HG02678 (cell line): ENCODE measurements around the gene CCDC177.

Experiments used
- ATAC-seq: cut with Tn5 transposase; IDR thresholded peaks from one replicate; pipeline ENCODE4 v1.9.1; 2021; ENCODE audit warnings: mild to moderate bottlenecking, moderate library complexity; ENCODE audit not compliant: unreplicated experiment

CCDC177 gene

GRCh38 chr14:69574263-69574953 is at the start of gene CCDC177:
Gene CCDC177, minus strand, starts transcription at chr14:69574871. Its CDS starts 1,249 bp downstream, at chr14:69573622.
- no peak for ATAC-seq

DNA sequence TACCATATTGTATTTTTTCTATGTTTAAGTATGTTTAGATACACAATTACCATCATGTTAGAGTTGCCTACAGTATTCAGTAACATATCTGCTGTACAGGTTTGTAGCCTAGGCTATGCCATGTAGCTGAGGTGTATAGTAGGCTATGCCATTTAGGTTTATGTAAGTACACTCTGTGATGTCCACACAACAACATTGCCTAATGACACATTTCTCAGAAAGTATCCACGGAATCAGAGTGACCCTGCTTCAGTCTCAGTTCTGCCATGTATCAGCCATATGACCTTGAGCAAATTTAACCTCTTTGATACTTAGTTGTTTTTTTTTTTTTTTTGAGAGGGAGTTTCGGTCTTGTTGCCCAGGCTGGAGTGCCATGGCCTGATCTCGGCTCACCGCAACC is 49.5 kb upstream of the CCDC177 start:
- ATAC-seq: no peak

DNA sequence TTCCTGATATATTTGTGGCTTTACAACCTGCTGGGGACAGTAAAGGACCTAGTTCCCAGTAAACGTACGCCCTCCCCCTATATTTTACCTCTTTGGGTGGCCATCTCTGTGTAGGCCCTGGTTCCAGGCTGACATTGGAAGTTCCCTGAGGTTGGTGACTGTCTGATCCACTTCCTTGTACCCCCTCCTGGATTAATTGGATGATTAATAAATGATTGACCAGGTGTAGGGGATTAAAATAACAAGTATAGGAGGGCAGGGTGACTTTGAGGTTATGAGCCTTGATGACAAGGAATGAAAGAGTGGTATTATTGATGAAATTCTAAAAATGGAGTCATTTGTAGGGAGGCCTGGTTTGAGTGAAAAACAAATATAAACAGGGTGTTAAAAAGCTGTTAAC is 46.3 kb upstream of the CCDC177 start:
- ATAC-seq: no peak

- ATAC-seq: no peak
Observed at GRCh38 chr14:69620211-69620611, 45.5 kb upstream of the CCDC177 start.

DNA sequence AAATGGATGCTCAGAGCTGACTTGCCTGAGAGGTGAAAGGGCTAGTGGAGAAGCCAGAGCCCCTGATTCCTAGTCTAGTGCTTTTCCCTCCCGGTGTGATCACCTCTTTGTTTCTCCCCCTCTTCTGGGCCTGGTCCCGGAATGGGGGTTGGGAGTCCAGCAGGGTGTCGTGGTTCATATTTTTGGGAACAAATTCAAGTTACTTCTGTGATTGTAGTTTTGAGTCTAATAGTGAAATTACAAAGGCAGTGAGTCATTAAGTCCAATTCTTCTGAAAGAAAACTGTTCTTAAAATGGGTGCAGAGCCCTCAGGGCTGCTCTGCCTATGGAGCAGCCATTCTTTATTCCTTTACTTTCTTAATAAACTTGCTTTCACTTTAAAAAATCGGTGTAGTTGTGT is 44.3 kb upstream of the CCDC177 start:
- no peak for ATAC-seq

DNA sequence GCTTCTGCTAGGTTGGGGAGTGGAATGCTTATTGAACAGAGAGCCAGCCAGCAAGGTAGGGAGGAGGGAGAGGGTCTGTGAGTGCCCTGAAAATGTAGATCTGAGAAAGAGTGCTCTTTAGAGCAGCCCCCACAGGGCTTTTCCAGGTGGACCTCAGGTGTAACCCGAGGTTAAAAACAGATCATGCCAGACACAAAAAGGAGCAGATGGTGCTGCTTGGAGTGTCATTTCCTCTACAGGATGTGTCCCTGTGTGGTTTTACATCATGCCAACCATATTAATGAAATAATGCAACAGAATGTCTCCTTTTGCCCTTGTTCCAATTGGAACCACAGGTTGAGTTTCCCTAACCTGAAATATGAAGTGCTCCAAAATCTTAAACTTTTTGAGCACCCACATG is 43.1 kb upstream of the CCDC177 start:
- ATAC-seq: no peak

DNA sequence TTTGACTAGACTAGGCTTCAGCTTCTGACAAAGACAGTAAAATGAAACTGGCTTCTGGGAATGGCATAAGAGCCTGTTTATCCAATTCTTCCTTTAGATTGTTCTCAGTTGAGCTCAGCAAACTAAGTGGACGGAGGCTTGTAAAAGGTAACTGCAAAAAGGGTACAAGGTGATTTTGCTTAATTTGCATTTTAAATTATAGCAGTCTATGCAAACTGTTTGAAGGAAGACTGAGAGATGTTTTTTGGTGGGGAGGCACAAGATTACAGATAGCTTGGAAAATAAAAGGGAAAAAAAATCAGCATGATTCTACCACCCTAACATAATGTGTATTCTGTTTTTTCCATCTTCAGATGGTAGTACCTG is 41.7 kb upstream of the CCDC177 start:
- ATAC-seq: no peak

DNA sequence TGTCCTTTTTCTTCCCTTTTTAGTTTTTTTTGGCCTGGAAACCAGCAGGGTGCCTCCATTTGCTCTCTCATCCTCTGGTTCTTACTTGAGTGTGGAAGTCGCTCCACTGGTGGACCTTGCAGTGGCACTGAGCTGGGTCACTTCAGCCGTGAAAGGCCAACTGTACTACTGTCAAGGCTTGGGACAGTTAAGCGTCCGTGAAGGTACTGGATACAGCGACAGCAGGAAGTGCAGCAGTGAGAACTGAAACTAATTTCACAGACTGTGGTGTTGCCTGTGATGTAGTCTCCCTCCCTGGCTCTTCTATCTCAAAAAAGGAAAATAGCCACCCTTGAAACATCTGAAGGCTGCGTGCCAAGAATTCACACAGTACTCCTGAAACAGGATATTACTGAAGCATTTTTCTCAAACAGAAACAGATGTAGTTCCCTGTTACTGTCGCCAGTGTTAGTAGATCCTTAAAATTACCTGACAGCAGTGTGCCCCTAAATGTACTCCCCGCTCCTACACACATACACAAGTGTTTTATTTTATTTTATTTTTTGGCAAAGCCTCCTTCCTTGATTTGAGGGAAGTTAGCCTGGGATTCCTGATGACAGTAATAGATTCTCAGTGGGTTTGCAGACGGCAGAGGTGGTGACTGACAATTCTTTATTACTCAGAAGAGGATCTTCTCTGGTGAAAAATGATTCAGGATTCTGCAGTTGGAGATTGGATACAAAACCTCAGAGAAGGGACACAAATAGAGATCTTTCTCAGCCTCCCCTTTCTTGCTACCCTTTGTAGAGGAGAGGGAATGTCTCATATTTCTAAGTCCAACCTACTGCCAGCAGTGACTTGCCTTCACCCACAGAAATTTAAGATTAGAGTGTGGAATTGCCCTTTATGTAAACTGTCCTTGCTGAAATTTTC is 41.1 kb upstream of the CCDC177 start:
- peak; percentile 54 for ATAC-seq

GRCh38 chr14:69615121-69615495 is 40.4 kb upstream of the CCDC177 start:
- ATAC-seq: peak; percentile 2

GRCh38 chr14:69614592-69614991 is 39.9 kb upstream of the CCDC177 start:
- no peak for ATAC-seq

DNA sequence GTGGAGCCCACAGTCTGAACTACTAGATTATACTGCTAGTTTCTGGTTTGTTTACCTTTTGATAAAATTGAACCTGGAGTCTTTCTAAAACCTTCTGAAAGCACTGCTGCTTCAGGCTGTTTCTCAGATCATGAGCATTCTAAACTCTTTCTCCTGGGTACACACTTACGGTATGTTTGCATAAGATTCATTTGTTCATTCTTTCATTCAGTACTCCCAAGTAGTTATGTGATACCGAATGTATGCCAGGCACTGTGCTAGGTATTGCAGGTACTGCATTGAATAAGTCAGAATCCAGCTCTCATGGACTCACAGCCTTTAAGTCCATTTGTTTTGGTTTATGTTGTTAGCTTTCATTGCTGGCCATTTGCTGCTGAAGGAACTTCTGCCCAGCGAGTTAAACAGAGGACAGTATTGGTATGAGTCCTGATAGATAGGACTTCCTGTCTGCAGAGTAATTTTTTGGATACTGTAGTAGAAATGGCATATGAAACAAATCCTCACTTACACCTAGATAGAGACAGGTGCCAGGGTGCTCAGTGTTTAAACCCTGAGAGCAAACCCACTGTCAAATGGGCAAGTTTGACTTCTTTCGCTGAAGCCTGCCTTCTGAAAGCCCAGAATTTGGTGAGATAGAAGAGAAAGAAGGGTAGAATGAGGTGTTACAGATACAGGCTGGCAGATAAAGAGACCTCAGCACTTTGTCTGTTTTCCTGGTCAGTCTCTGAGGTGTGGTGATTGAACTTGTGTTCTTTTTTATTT is 38.8 kb upstream of the CCDC177 start:
- no peak for ATAC-seq

- ATAC-seq: no peak
Observed at GRCh38 chr14:69612783-69613130, 38.1 kb upstream of the CCDC177 start.

GRCh38 chr14:69612014-69612782 is 37.5 kb upstream of the CCDC177 start:
- peak; percentile 12 for ATAC-seq

GRCh38 chr14:69611172-69612013 is 36.7 kb upstream of the CCDC177 start, which contains the start of gene SUSD6:
Gene SUSD6, plus strand, starts transcription at chr14:69611596. Its CDS starts 46,997 bp downstream, at chr14:69658593.
- ATAC-seq: peak; percentile 61

- ATAC-seq: no peak
Observed at GRCh38 chr14:69610874-69611171, 36.2 kb upstream of the CCDC177 start.

DNA sequence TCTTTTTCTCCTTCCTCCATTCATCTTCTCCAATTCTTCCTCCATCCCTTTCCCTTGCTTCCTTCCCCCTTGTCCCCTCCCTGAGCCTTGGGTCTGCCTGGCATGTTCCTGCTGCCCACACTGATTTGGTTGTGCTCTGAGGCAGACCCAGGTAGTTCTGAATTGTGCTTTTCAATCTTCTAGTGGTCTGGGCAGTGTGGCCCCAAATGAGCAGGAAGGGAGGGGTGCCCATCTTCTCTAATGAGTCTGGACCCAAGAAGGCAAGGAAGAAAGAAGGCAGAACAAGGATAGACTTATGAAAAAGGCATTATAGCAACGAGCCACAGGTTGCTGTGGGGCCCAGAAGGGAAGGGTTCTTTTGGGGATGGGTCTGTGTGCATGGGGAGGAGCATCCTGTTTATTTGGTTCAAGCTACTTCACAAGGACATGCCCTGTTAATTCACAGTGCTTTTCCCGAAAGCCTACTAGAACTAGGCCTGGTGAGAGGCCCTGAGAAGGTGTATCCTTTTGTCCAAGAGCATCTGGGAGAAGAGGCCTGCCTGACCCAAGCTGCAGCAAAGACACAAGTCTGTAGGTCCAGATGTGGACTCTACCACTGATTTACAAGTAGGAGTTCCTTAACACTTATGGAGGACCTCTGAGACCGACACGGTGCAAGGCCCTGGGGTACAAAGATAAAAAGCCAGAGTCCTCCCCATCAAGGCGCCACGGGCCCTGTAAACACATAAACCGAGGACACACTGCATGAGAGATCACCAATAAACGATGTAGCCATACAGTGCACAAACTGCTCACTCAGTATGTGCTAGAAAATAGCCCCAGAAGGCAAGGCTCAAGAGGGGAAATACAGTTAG is 35.6 kb upstream of the CCDC177 start:
- no peak for ATAC-seq

GRCh38 chr14:69606258-69607184 is 31.9 kb upstream of the CCDC177 start:
- ATAC-seq: no peak

- ATAC-seq: no peak
Observed at GRCh38 chr14:69605738-69606137, 31.1 kb upstream of the CCDC177 start.
